Gastrocnemius medialis (tissue), 4 donors: ENCODE data around the gene TRPC4. TPM values are rescaled to one million over a fixed set of nuclear protein-coding genes. Genes with fewer than 3 reads are reported as not detected.

ENCODE experiments used
- ATAC-seq, 2 donors: fragments of 150-250 bp; one replicate each; pipeline ENCODE4 v1.9.1; 2016
- DNase-seq, 2 donors: peaks; one replicate each; pipeline ENCODE4 v3.0.0-alpha.2; 2019
- H3K27ac ChIP-seq, 4 donors: fragments of 200-600 bp; sonication (generic); 1 replicate in 1 of 4; 2 replicates in 3 of 4; pipeline ENCODE4 v1.5.1; 2016 to 2018; ENCODE audit warnings: mild to moderate bottlenecking in 2 of 4, moderate library complexity in 1 of 4
- H3K27me3 ChIP-seq, 3 donors: fragments of 200-600 bp; sonication (generic) in 2 of 3; 1 replicate in 1 of 3; 2 replicates in 2 of 3; pipeline versions ENCODE4 v1.5.1 to v1.6.0; 2016 to 2019; ENCODE audit warnings: mild to moderate bottlenecking in 1 of 3, moderate library complexity in 1 of 3
- H3K36me3 ChIP-seq, 2 donors: fragments of 200-600 bp; sonication (generic) in 1 of 2; one replicate each; pipeline ENCODE4 v1.5.1; 2017 to 2018
- H3K4me1 ChIP-seq, 2 donors: fragments of 200-600 bp; sonication (generic) in 1 of 2; one replicate each; pipeline ENCODE4 v1.5.1; 2016 to 2017; ENCODE audit warnings: mild to moderate bottlenecking in 2 of 2
- H3K4me3 ChIP-seq, 4 donors: fragments of 200-600 bp; sonication (generic) in 3 of 4; 1 replicate in 1 of 4; 2 replicates in 3 of 4; pipeline ENCODE4 v1.5.1; 2016 to 2019; ENCODE audit warnings: mild to moderate bottlenecking in 2 of 4
- H3K9me3 ChIP-seq, 3 donors: fragments of 200-600 bp; sonication (generic) in 2 of 3; 1 replicate in 1 of 3; 2 replicates in 2 of 3; pipeline ENCODE4 v1.5.1; 2016 to 2019
- POLR2A ChIP-seq, 2 donors: fragments of 450-650 bp; IDR thresholded peaks; one replicate each; pipeline ENCODE4 v1.6.1; 2017; ENCODE audit warnings: antibody characterized with exemption in 2 of 2, mild to moderate bottlenecking in 2 of 2, moderate library complexity in 2 of 2
- in situ Hi-C, 4 donors: fragments of 200-750 bp; cut with MboI; loops; one replicate each; pipeline versions ENCODE4 v1.15.0 to v1.8.0; 2017; ENCODE audit warnings: low sequenced_read_pairs in 4 of 4
- intact Hi-C: fragments of 100-400 bp; cut with DNase I; formaldehyde crosslinking; loops from one replicate; pipeline ENCODE4 v1.15.1; 2023; ENCODE audit warnings: low total_unique reads
- total RNA-seq, 4 donors: library from RNA; depleted of rRNA; stranded (reverse); fragments of >200 nt; gene quantifications; one replicate each; pipeline versions ENCODE4 v1.1.0 to v1.2.3, GENCODE V29; 2016
- TF ChIP-seq, protein P1 (sequence below), 5 experiments: fragments of 450-650 bp in 3 of 5; fragments of 200-600 bp in 2 of 5; sonication (generic) in 2 of 5; IDR thresholded peaks in 4 of 5; conservative IDR thresholded peaks in 1 of 5; 1 replicate in 4 of 5; 2 replicates in 1 of 5; pipeline ENCODE4 v1.5.1; 2016 to 2019; ENCODE audit warnings: antibody characterized with exemption in 5 of 5, mild to moderate bottlenecking in 3 of 5, moderate library complexity in 3 of 5

Gene TRPC4
- total RNA-seq, 4 donors from 2014 or later: 0.20 to 0.75 (median 0.27) TPM; not detected in 1

- intact Hi-C loops: no loop called here
- no peak overlapping the region for H3K27ac ChIP-seq
- ATAC-seq (no peak), DNase-seq (no peak)
- no peaks in the 10 kb centered on the region for H3K9me3 ChIP-seq
- H3K4me3 ChIP-seq: no peak overlapping the region
- no peaks in the 10 kb centered on the region for H3K36me3 ChIP-seq
- in situ Hi-C loops: no loop called here
- no peaks in the 10 kb centered on the region for H3K27me3 ChIP-seq
- no peaks in the 10 kb centered on the region for H3K4me1 ChIP-seq
- TF ChIP-seq, protein P1, sequence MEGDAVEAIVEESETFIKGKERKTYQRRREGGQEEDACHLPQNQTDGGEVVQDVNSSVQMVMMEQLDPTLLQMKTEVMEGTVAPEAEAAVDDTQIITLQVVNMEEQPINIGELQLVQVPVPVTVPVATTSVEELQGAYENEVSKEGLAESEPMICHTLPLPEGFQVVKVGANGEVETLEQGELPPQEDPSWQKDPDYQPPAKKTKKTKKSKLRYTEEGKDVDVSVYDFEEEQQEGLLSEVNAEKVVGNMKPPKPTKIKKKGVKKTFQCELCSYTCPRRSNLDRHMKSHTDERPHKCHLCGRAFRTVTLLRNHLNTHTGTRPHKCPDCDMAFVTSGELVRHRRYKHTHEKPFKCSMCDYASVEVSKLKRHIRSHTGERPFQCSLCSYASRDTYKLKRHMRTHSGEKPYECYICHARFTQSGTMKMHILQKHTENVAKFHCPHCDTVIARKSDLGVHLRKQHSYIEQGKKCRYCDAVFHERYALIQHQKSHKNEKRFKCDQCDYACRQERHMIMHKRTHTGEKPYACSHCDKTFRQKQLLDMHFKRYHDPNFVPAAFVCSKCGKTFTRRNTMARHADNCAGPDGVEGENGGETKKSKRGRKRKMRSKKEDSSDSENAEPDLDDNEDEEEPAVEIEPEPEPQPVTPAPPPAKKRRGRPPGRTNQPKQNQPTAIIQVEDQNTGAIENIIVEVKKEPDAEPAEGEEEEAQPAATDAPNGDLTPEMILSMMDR (IDR thresholded peaks at IDR 0.05 in 4 of 5, conservative IDR thresholded peaks at IDR 0.05 in 1 of 5): no peak
- no peak for TF ChIP-seq POLR2A (IDR thresholded peaks at IDR 0.05)
Observed at GRCh38 chr13:37690361-37690760, 179.2 kb downstream of the TRPC4 start.

DNA sequence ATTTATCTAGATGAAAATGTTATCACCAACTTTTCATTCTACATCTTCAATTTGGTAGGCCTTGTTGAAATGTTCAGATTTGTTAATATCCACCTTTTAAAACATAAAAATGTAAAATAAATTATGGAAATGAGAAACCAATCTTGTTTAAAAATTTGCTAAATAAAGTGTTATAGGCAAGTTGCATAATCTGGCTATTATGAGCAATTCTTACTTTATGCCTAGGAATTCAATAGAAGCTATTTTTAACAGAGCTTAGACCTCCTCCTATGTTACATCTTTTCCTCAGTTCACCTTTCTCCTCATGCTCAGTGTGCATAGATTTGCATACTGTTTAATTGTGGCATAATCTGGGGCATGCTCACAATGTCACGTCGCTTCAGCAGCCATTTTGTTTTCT lies 183.1 kb downstream of the TRPC4 start:
- intact Hi-C loops: no loop called here
- no peaks in the 10 kb centered on the region for H3K4me1 ChIP-seq
- in situ Hi-C loops: no loop called here
- no peak overlapping the region for H3K4me3 ChIP-seq
- no peak for ATAC-seq
- no peaks in the 10 kb centered on the region for H3K36me3 ChIP-seq
- no peak overlapping the region for H3K27ac ChIP-seq
- TF ChIP-seq, protein P1 (IDR thresholded peaks at IDR 0.05 in 4 of 5, conservative IDR thresholded peaks at IDR 0.05 in 1 of 5): no peak
- no peak for TF ChIP-seq POLR2A (IDR thresholded peaks at IDR 0.05)
- no peaks in the 10 kb centered on the region for H3K27me3 ChIP-seq
- H3K9me3 ChIP-seq: no peaks in the 10 kb centered on the region
- DNase-seq: no peak

DNA sequence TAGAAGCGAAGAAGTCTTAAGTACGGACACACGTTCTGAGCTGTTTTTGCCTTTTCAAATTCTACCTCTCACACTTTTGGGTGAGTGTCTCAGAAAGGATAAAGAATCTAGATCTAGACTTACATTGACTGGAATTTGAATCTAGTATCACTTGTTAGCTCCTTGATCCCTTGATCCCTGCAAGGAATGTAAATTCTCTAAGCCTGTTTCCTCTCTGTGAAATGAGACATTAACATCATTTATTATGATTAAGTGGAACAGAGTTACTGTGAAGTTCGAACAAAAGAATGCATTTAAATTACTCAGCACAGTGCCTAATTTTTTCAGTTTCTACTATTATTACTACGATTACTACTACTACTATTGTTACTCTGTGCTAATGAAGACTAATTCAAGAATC lies 184.4 kb downstream of the TRPC4 start:
- Histone ChIP-seq H3K4me1 (no peaks in the 10 kb centered on the region), H3K27ac (no peak overlapping the region), H3K36me3 (no peaks in the 10 kb centered on the region), H3K9me3 (no peaks in the 10 kb centered on the region), H3K27me3 (no peaks in the 10 kb centered on the region), H3K4me3 (no peak overlapping the region)
- in situ Hi-C loops: no loop called here
- ATAC-seq: no peak
- no peak for TF ChIP-seq POLR2A (IDR thresholded peaks at IDR 0.05)
- TF ChIP-seq, protein P1 (IDR thresholded peaks at IDR 0.05 in 4 of 5, conservative IDR thresholded peaks at IDR 0.05 in 1 of 5): no peak
- intact Hi-C loops: no loop called here
- DNase-seq: no peak

- ATAC-seq (no peak), DNase-seq (no peak)
Observed at GRCh38 chr13:37682496-37682895, 187.1 kb downstream of the TRPC4 start.

DNA sequence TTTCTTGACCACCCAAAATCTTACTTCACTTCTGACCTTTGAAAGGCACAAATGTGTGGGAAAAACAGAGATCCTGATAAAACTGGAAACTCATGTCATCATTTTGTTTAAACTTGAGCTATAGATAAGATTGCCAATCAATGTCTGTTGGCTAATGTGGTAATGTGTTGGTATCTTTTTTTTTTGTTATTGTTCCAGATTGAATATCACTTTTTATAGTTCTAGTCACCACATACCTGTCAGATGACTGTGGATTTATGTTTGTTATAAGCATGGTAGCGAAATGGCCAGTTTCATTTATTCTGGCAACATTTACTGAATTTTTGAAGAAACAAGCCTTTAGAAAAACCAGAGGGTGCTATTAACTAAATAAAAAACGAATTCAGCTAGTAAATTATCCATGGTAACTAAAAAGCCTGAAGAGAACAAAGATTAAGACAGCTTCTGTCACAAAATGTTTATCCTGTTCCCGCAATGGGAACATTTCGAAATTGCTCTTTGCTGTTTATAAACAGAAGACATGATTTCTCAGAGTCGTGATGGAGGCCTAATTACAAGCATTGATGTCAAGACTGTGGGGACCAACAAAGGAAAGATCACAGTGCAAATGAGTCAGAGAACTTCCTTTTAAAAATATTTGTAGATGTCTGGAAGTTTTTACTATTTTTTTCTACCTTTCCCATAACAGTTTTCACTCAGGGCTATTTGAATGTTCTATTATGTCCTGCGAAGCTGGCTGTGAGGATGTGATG lies 188.1 kb downstream of the TRPC4 start:
- no peaks in the 10 kb centered on the region for H3K4me1 ChIP-seq

More at GRCh38 chr13:37682496-37682895, 187.1 kb downstream of the TRPC4 start:
- intact Hi-C loops (no loop called here), in situ Hi-C loops (no loop called here)
- H3K4me3 ChIP-seq: no peak overlapping the region
- TF ChIP-seq POLR2A (IDR thresholded peaks at IDR 0.05): no peak
- H3K9me3 ChIP-seq: no peaks in the 10 kb centered on the region
- H3K36me3 ChIP-seq: no peaks in the 10 kb centered on the region
- peak overlapping the region in 1 of 4 donors; percentile 34 for H3K27ac ChIP-seq
- H3K27me3 ChIP-seq: no peaks in the 10 kb centered on the region
- H3K4me1 ChIP-seq: no peaks in the 10 kb centered on the region

More for the DNA sequence above, 188.1 kb downstream of the TRPC4 start:
- in situ Hi-C loops: no loop called here
- Histone ChIP-seq H3K4me3 (no peak overlapping the region), H3K27ac (peak overlapping the region in 2 of 4 donors; percentile 22 to 34), H3K36me3 (no peaks in the 10 kb centered on the region), H3K9me3 (no peaks in the 10 kb centered on the region), H3K27me3 (no peaks in the 10 kb centered on the region)
- intact Hi-C loops: no loop called here
- TF ChIP-seq, protein P1 (IDR thresholded peaks at IDR 0.05 in 4 of 5, conservative IDR thresholded peaks at IDR 0.05 in 1 of 5): no peak
- no peak for TF ChIP-seq POLR2A (IDR thresholded peaks at IDR 0.05)
- ATAC-seq (peak in 1 of 2 donors; percentile 66), DNase-seq (no peak)
